ENCODE data around the gene ACER2.
"Not testable (repeated sequence)": the region's sequence is repeated elsewhere in the genome, so short reads cannot be mapped to it uniquely, and the experiment has no call there.

ACER2 gene

GRCh38 chr9:19409401-19410194, 789 bp downstream of the ACER2 start:
- DNase-seq (ENCODE audit: low read depth in 3 of 3), result no peak

DNA sequence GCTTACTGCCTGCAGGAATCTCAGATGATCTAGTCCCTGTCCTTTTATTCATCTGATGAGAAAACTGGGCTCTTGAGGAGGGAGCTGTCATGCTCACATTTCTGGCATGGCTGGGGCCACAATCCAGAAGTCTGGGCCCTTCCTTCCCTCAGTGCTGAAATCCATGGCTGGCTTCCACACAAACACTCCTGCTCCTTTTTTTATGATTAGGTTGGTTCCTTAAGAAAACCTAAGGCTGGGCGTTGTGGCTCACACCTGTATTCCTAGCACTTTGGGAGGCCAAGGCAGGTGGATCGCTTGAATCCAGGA, 1.3 kb downstream of the ACER2 start:
- no peak for DNase-seq (ENCODE audit: low read depth in 3 of 3)

DNA sequence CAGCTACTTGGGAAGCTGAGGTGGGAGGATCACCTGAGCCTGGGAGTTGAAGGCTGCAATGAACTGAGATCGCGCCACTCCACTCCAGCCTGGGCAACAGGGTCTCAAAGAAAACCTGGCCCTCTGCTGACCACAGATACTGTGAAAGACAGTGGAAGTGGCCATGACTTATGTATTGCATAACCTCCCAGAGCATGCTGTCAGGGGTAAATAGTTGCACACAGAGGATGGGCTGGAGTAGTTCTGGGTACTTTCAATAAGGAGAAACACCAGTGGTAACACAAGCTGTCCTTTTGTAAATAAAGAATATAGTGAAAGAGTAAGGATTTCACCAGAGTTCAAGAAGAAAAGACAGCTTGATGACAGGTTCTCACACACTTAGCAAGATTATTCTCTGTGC, 1.8 kb downstream of the ACER2 start:
- DNase-seq (ENCODE audit: low read depth in 3 of 3), result no peak

DNA sequence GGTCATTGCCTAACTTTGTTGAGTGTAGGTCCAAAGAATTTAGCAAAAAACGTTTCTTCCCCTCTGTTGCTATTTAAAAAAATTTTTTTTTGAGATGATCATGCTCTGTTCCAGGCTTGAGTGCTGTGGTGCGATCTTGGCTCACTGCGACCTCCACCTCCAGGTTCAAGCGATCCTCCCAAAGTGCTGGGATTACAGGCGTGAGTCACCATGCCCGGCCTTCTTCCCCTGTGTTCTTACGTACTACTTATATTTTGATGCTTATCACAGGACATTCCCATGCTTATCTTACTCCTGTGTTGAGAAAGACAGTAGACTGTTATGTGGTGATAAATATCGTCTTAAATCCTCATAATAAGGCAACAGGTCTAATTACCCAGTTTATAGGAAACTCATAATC, 2.5 kb downstream of the ACER2 start:
- no peak for DNase-seq (ENCODE audit: low read depth in 3 of 3)

- not testable (repeated sequence) for DNase-seq (ENCODE audit: low read depth in 3 of 3)
These were observed 4.6 kb downstream of the ACER2 start for GRCh38 chr9:19413456-19413855.

- no peak for DNase-seq (ENCODE audit: low read depth in 3 of 3)
These were observed 7.3 kb downstream of the ACER2 start for GRCh38 chr9:19416143-19416542.

DNA sequence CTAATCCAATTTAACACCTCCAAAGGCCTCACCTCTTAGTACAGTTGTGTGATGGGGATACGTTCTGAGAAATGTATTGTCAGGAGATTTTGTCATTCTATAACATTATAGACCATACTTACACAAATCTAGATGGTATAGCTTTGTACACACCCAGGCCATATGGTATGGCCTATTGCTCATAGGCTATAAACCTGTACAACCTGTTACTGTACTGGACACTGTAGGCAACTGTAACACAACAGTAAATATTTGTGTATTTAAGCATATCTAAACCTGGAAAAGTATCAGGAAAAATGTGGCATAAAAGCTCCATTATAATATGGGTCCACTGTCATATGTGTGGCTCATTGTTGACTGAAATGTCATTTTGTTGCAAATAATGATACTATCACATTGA, 12.1 kb downstream of the ACER2 start:
- no peak for DNase-seq (ENCODE audit: low read depth in 3 of 3)

GRCh38 chr9:19423163-19423562, 14.4 kb downstream of the ACER2 start:
- no peak for DNase-seq (ENCODE audit: low read depth in 3 of 3)

DNA sequence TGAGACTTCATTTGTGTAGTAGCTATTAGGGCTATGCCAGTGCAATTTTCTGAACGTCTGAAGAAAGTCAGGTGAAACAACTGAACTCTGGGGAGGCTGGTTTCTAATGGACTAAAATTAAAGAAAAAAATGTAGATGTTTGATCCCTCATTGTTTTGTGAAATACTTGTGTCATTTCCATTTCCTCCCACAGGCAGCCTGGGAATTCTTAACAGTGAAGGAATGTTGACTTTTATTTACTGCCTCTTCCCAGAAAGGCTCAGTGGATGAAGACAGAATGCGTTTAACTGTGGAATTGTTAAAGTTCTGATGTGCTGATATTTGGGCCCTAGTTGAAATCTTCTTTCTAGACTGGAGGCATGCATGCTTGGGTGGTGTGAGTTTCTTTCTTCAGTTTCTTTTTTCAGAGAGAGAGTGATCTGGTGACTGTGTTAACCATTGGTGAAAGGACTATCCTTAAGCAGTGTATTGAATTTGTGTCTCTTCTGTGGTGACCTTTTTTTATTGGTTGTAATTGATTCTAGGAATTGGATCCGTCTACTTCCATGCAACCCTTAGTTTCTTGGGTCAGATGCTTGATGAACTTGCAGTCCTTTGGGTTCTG, 15.5 kb downstream of the ACER2 start:
- DNase-seq (ENCODE audit: low read depth in 3 of 3), result no peak

GRCh38 chr9:19429595-19429994, 20.8 kb downstream of the ACER2 start:
- DNase-seq (ENCODE audit: low read depth in 3 of 3), result no peak

- no peak for DNase-seq (ENCODE audit: low read depth in 3 of 3)
These were observed 21.5 kb downstream of the ACER2 start for GRCh38 chr9:19430201-19430760.

DNA sequence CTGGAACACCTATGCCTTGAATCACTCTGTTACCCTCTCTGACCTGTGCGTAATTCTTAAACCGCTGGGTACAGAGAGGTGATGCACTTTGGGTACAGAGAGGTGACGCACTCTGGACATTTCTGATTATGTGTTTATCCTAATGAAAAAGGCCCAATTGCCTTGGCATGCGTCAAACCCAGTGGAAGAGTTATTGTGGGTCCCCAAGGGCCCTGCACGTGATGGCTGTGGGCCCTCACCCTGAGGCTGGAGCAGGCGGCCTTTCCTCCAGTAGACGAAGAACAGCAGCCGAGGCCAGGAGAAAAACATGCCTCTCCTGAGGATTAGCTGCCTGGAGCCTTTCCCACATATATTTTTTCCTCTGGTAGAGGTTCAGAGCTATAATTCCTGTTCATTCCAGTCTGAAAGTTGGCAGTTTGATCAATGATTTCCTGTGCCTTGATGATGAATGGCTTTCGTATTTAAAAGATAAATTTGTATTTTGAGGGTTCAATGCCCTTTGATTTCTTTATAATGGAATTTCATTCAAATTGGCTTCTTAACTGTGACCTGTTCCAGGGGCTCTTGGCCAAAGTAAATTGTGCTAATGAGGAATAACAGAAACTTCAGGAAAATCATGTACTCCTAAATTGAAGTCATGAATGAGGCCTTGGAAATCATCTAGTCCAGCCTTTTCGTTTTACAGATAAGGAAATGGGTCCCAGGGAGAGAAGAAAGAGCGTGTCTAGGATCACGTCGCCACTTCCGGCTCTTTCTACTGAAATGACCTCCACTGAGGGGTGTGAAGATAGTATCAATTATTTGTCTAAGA, 22.8 kb downstream of the ACER2 start:
- no peak for DNase-seq (ENCODE audit: low read depth in 3 of 3)

- DNase-seq (ENCODE audit: low read depth in 3 of 3), result no peak
These were observed 23.7 kb downstream of the ACER2 start for GRCh38 chr9:19432473-19432872.

DNA sequence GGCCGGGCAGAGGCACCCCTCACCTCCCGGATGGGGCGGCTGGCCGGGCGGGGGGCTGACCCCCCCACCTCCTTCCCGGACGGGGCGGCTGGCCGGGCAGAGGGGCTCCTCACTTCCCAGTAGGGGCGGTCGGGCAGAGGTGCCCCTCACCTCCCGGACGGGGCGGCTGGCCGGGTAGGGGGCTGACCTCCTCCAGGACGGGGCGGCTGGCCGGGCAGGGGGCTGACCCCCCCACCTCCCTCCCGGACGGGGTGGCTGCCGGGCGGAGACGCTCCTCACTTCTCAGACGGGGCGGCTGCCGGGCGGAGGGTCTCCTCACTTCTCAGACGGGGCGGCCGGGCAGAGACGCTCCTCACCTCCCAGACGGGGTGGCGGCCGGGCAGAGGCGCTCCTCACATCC, 24.9 kb downstream of the ACER2 start:
- DNase-seq (ENCODE audit: low read depth in 3 of 3), result not testable (repeated sequence)

- DNase-seq (ENCODE audit: low read depth in 3 of 3), result no peak
These were observed 31.6 kb downstream of the ACER2 start for GRCh38 chr9:19440376-19440775.

DNA sequence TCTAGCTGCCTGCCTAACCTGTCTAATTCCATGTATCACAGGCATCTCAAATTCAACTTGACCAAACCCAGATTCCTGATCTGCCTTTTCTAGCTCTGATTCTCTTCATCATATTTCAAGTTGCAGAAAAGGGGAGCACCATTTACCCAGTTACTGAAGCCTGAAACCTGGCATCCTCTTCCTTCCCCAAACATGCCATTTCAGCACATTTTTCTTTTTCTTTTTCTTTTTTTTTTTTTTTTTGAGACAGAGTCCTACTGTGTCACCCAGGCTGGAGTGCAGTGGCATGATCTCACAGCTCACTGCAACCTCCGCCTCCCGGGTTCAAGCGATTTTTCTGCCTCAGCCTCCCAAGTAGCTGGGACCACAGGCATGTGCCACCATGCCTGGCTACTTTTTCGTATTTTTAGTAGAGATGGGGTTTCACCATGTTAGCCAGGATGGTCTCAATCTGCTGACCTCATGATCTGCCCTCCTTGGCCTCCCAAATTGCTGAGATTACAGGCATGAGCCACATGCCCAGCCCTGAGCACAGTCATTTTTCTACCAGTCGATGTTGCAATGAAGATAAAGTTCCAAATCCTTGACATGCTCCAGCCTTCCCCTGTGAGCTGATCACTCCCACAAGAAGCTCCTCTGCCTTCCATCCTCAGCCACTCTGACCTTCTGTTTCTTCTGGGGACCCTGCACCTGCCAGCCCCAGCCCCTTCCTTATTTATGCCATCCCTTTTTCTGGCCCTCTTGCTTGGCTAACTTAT, 32.2 kb downstream of the ACER2 start:
- DNase-seq (ENCODE audit: low read depth in 3 of 3), result no peak

- no peak for DNase-seq (ENCODE audit: low read depth in 3 of 3)
These were observed 32.9 kb downstream of the ACER2 start for GRCh38 chr9:19441730-19442129.

- DNase-seq (ENCODE audit: low read depth in 3 of 3), result no peak
These were observed 33.4 kb downstream of the ACER2 start for GRCh38 chr9:19442240-19442639.

DNA sequence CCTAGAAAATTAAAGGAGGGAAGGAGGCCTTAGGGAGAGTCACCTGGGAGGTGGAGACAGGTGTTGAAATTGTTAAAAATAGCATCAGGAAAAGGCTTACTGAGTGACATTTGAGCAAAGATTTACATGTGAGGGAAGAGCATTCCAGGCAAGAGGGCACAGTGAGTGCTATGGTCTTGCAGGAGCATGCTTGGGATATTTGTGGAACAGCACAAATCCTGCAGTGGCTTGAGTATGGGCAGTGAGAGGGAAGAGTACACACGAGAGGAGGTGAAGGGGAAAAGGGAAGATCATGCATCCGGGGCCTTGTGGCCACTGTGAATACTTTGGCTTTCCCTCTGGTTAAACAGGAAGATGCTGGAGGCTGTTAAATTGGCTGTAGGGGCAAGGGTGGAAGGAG, 36.6 kb downstream of the ACER2 start:
- DNase-seq (ENCODE audit: low read depth in 3 of 3), result no peak

- no peak for DNase-seq (ENCODE audit: low read depth in 3 of 3)
These were observed 37.6 kb downstream of the ACER2 start for GRCh38 chr9:19446361-19446861.

- no peak for DNase-seq (ENCODE audit: low read depth in 3 of 3)
These were observed 42.7 kb downstream of the ACER2 start for GRCh38 chr9:19451240-19452087.

Data from stimulated activated CD4-positive, alpha-beta T cell treated with anti-CD3 and anti-CD28 coated beads, TNF-alpha, amount 100 ng/mL, for 4 hours (primary cell).